GM13976 (cell line): ENCODE data around the gene ATL1.
A peak's percentile ranks its signal among the peaks of the same experiment; 100 is the strongest.
"Not testable (repeated sequence)": the region's sequence is repeated elsewhere in the genome, so short reads cannot be mapped to it uniquely, and the experiment has no call there.

ENCODE experiments used
- DNase-seq: peaks from one replicate; pipeline ENCODE4 v3.0.0; 2012; ENCODE audit warnings: low spot score
- CTCF ChIP-seq: IDR thresholded peaks from 2 replicates; pipeline ENCODE4 v1.5.1; 2012; ENCODE audit warnings: borderline replicate concordance, mild to moderate bottlenecking; ENCODE audit not compliant: insufficient read depth; ENCODE audit errors: extremely low read depth, missing control alignments, control extremely low read depth
- in situ Hi-C: fragments of 300-500 bp; cut with MboI; formaldehyde crosslinking; loops from one replicate; pipeline ENCODE4 v1.12.0; 2022; ENCODE audit warnings: low sequenced_read_pairs, mixed read lengths, inconsistent platforms; ENCODE audit not compliant: unreplicated experiment

Gene ATL1

GRCh38 chr14:50534997-50535396 is 24.9 kb upstream of the ATL1 start:
- in situ Hi-C loops = loop anchor here (25.0 kb wide), 2 partner anchors 398 to 673 kb away; partner anchors contain the start of gene NEMF
- no peak for DNase-seq
- TF ChIP-seq CTCF = no peak

- in situ Hi-C loops = loop anchor here (25.0 kb wide), 2 partner anchors 401 to 676 kb away; partner anchors contain the start of gene NEMF
- DNase-seq = not testable (repeated sequence)
These were observed 21.9 kb upstream of the ATL1 start for GRCh38 chr14:50538034-50538433.

- in situ Hi-C loops = loop anchor here (25.0 kb wide), 2 partner anchors 402 to 677 kb away; partner anchors contain the start of gene NEMF
- no peak for TF ChIP-seq CTCF
- no peak for DNase-seq
These were observed 20.9 kb upstream of the ATL1 start for GRCh38 chr14:50539051-50539450.

GRCh38 chr14:50541159-50541567 is 18.8 kb upstream of the ATL1 start:
- DNase-seq = no peak
- in situ Hi-C loops = loop anchor here (10.0 to 25.0 kb wide), 3 partner anchors 234 to 679 kb away; partner anchors contain the start of gene NEMF
- no peak for TF ChIP-seq CTCF

- in situ Hi-C loops = loop anchor here (10.0 to 25.0 kb wide), 3 partner anchors 232 to 681 kb away; partner anchors contain the start of gene NEMF
- DNase-seq = peak; percentile 66
- TF ChIP-seq CTCF = peak; percentile 36
These were observed 17.0 kb upstream of the ATL1 start for GRCh38 chr14:50542941-50543418.

GRCh38 chr14:50544911-50545310 is 15.0 kb upstream of the ATL1 start:
- DNase-seq = no peak
- TF ChIP-seq CTCF = no peak
- in situ Hi-C loops = loop anchor here (10.0 to 25.0 kb wide), 3 partner anchors 230 to 683 kb away; partner anchors contain the start of gene NEMF

- no peak for DNase-seq
- in situ Hi-C loops = loop anchor here (10.0 to 25.0 kb wide), 3 partner anchors 229 to 683 kb away; partner anchors contain the start of gene NEMF
- TF ChIP-seq CTCF = no peak
These were observed 14.3 kb upstream of the ATL1 start for GRCh38 chr14:50545618-50546017.
